ENCODE data around the gene ACP4.
A peak's percentile ranks its signal among the peaks of the same experiment; 100 is the strongest.
"Not testable (repeated sequence)": the region's sequence is repeated elsewhere in the genome, so short reads cannot be mapped to it uniquely, and the experiment has no call there.

ACP4 gene

DNA sequence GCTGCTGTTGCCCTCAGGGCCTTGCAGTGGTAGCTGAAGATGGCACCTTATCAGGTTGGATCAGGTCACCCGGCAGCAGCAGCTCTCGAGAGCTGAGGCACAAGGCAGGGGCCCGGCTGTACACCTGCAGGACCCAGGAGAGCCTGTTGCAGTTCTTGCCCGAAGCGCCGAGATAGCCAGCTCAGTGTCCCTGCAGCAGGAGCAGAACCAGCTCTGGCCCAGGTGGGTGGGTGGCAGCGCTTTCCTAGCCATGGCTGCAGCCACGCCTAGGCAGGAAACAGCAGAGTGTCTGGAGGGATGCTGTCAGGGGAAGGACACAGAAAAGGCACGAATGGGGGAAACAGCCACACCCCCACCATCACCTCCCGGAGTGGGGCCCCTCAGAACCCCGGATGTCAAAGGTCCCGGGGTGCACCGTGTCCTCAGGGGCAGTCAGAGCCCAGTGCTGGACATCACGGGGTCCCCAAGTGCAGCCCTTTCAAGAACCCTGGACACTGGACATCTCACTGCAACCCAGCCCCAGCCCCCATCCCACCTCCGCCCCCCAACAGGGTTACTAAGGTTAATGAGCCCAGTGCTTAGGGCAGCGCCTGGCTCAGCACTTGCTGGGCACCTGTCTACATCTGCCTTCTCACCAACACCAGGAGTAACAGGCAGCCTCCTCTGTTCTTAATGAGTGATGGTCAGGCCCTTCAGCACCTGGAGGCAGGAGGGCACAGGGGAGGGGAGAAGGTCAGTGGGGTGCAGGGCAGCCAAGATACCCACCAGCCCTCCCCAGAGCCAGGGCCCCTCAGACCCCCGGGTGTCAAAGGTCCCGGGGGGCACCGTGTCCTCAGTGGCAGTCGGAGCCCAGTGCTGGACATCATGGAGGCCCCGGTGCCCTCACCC, 8.7 kb downstream of the ACP4 start:
- DNase-seq = no peak

DNA sequence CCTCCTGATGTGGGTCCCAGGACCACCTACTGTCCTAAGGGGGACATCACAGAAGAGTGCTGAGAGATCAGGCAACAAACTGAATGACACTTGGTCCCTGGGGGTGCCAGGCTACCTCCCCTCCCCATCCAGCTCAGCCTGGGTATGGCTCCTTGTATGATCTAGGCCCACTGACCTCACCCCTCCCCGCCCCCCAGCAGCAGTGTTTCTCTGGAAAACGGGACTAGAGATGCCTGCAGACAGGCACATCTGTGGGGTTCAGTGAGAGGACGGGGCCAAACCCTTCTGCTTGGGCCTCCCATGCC, 9.3 kb downstream of the ACP4 start:
- no peak for DNase-seq

DNA sequence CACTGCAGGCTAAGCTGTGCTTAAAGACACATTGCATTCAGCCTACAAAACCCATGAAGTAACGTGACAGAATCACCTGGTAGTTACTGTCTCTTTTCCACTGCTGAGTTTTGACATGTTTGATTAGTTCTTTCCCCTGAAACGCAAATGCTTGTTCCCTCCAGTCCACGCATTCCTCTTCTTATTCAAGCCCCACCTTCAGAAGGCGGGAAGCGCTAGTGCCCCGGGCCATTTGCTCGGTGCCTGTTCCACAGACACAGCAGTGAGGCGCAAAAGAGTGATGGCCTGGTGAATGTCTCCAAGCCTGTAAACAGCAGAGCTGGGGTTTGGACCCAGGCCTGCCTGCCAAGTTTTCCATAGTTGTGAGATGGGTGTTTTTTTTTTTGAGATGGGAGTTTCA, 10.9 kb downstream of the ACP4 start:
- no peak for DNase-seq

DNA sequence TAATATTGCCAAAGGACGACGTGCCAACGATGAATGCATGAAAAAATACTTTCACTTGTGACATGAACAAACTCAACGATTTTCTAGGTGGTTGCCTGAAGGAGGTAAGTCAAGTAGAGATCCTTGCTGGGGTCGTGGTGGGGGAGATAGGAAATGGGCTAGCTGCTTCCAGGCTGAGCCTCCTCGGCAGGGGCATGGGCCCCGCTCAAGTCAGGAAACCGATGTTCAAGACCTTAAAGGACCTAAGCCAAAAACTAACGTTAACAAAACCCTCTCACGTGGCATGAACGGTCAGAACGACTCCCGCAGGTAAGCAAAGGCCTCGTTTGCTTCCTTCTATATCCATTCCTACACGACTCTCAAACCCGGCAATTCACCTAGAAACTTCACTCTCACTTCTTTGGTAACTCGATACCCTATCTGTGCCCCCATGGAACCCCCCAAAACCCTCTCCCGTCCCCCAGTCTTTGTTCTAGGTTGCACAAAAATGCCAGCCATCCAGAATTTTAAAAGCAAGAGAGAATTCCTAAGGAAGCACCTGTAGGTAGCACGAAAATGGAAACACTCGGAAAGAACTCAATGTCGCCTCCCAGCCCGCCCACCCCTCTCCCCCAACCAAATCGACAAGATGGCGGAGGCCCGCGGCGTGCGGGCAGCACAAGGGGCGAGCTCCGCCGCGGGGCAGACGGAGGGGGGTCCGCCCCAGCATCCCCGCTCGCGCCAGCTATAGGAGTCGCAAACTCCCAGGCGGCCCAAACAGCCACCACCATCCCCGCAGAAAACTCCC, 13.6 kb downstream of the ACP4 start:
- DNase-seq = peak; percentile 23

DNA sequence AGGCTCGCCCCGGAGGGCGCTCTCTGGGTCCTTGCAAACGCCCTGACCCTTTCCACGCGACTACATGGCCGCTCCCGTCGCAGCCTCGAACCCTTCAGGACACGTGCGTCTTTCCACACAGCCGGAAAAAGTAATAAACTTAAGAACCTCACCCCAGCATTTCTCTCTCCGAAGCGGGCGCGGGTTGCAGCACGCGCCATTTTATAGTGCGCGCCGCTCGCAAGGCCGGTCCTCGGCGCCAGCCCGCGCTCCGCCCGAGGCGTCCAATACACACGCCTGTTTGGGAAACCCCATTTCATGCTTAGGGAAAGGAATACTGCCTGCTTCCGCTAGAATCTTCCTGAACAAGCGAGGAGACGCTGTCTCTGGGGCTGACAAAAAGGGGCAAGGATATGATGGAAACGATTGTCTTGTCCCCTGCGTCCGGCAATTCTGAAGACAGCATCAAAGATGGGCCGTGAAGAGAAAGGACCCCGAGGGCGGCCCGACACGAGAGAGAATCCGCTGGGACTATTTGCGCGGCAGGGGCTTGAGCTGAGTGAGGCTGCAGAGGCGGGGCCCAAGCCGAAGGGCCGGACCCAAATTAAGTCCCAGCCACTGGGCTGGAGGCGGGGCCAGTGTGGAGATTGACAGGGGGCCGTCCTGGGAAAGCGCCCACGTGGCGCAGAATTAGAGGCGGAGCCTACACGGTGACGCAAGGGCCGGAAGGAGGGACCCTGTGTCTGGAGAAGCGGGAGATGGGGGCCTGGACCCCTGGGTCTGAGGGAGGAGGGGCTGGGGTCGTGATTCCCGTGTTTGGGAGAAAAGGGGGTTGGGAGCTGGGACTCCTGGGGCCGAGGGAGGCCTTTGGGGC, 14.4 kb downstream of the ACP4 start:
- DNase-seq = peak; percentile 96

DNA sequence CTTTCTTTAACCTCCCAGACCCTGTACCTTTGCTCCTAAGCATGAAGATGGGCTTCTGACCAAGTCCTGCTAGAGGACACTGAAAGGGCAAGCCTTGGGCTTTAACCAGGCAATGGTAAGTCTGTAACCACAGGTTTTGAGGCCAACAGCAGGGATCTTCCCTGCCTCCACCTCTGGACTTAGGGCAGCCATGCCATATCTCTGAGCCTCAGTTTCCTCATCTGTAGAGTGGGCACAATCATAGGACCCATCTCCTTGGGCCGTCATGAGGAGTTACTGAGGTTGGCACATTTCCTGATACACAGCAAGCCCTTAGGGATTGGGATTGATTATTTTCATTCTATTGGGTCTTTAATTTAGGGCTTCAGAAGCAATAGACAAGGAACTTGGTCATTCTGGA, 18.6 kb downstream of the ACP4 start:
- no peak for DNase-seq

DNA sequence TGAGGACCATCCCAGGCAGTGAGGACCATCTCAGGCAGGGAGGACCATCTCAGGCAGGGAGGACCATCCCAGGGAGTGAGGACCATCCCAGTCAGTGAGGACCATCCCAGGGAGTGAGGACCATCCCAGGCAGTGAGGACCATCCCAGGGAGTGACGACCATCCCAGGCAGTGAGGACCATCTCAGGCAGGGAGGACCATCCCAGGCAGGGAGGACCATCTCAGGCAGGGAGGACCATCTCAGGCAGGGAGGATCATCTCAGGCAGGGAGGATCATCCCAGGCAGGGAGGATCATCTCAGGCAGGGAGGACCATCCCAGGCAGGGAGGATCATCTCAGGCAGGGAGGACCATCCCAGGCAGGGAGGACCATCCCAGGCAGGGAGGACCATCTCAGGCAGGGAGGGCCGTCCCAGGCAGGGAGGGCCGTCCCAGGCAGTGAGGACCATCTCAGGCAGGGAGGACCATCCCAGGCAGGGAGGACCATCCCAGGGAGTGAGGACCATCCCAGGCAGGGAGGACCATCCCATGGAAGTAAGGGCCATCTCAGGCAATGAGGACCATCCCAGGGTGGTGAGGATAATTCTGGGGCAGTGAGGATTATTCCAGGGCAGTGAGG, 21.5 kb downstream of the ACP4 start:
- DNase-seq = not testable (repeated sequence)

DNA sequence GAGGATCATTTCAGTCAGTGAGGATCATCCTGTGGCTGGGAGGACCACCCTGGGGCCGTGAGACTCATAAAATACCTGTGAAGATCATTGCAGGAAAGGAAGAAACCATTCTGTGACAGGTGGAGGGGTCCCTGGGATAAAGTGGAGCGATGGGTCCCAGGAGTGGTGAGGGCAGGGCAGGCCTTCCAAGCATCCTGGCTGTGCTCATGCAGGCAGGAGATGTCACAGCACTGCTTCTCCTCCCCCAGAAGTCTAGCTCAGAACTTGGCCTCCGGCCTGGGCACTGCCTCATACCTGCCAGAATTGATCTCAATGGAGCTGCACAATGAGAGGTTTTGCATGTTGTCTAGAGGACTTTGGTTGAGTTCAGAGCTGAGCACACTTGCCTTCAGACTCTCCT, 22.3 kb downstream of the ACP4 start:
- no peak for DNase-seq

DNA sequence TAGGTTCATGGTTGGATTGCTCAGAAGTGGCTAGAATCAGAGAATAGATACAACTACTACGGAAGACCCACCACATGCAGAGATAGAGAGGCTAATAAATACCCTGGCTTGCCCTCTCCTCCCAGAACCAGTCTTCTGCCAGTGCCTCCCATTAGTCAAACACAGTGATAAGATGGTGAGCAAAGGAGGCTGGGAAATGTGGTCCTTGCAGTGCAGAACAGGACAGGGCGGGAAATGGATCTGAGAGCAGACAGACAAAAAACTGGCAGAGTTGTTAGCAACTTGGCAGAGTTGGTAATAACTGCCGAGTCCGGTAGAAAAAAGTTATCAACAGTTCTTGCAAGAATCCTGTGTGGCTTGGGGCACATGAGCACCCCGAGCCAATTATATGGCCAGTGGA, 24.7 kb downstream of the ACP4 start:
- no peak for DNase-seq

DNA sequence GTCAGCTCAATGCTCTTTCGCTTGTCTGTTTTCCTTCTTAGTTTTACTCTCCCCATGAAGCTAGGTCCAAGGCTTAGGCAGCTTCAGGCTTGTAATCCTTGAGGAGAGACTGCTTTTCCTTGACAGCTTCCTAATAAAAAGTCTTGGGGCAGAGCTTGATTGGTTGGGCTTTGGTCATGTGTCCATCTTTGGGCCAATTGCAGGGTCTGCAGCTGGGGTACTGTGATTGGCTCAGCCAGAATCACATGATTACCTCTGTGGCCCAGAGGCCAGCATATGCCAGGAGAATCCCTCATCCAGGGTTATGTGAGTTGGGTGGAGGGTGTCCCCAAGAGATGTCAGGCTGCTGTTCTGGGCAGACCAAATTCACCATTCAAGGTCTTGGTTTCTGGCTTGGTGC, 25.2 kb downstream of the ACP4 start:
- no peak for DNase-seq

DNA sequence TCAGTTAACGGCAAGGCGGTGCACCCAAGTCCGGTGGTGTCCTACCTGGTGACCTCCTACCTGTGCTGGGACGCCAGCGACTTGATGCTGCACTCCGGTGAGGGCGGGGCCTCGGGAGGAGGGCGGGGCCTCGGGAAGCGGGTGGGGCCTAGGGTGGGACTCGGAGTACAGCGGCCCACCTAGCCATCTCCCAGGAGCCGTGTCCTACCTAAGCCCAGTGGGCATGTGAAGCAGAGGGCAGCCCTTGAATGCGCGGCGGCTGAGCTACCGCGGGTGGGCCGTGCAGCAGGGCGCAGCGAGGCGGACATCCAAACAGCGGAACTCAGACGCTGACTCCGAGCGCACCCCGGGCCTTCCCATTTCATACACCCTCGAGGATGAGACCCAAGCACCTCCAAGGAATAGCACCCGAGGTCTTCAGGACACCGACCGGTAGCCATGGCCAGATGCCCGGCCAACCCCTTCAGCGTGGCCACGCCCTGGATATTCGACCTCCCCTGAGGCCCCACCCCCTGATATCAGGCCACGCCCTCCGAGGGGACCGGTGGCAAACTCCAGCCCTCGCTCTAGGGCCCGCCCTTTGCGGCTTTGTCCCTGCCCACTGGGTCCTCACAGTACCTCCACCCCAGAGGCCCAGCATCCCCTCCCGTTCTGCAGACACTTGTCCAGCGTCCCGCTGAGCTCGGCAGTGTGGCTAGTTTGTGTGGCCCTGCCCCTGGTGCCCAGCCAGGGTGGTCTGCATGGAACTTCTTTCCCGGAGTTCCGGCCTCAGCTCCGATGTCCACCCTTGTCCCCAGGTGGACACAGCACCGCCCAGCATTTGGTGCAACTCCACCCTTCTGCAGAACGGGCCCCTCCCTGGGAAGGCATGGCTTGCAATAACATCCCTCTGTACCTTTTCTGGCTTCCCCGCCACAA, 28.0 kb downstream of the ACP4 start:
- DNase-seq = no peak

DNA sequence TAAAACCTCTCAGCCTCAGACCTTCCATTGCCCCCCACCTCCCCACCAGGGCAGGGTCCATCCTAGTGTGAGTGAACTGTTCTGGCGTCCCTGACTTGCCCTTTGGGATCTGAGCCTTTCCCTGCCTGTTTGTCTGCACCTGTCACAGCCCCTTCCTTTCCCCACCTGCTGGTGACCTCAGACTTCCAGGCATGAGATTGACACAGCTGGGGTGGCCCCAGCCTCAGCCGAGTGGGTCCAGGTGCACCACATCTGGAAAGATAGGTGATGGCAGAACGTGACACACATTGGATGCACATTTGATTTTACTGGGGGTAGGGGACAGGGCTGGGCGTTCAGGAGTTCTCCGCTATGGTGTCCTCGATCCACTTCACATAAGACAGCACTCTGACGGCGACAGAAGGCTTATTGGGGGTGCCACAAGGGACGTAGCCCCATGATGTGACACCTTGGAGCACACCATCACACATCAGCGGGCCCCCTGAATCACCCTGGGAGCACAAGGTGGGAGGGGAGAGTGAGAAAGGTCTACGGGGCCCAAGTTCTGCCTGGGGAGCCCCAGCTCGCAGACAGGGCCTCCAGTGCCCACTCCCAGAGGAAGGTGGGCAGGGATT, 28.8 kb downstream of the ACP4 start:
- DNase-seq = no peak

DNA sequence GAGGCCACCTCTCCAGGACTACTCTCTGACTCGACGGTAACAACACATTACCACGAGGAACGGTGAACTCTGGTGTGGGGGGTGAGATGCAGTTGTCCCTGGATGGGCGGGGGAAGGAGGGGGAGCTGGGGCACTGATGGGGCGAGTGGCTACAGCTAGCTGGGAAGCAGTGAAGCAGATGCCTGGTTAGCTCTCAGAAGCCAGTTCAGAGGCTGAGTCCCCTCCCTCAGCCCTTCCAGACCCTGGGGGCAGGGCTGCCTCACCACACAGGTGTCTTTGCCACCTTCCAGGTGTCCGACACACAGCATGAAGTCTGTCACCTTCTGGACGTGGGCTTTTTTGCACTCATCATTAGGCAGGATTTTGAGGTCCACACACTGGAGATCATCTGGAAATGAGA, 29.4 kb downstream of the ACP4 start:
- no peak for DNase-seq

DNA sequence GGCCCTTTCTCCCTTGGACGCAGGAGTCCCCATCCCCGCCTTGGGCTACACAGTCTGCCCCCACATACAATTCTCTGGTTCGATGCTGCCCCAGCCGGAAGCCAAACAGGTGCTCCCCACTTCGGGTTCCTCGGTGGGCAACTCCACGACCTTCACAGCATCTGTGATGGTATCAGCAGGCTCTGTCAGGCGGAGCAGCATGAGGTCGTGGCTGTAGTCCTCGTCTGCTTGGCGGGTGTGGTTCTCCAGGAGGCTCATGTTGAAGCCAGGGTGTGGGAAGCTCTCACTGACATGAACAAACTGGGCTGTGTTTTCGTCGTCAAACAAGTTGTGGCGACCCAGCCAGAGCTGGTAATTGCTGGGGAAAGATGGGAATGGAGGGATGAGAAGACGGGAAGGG, 29.9 kb downstream of the ACP4 start:
- DNase-seq = no peak

DNA sequence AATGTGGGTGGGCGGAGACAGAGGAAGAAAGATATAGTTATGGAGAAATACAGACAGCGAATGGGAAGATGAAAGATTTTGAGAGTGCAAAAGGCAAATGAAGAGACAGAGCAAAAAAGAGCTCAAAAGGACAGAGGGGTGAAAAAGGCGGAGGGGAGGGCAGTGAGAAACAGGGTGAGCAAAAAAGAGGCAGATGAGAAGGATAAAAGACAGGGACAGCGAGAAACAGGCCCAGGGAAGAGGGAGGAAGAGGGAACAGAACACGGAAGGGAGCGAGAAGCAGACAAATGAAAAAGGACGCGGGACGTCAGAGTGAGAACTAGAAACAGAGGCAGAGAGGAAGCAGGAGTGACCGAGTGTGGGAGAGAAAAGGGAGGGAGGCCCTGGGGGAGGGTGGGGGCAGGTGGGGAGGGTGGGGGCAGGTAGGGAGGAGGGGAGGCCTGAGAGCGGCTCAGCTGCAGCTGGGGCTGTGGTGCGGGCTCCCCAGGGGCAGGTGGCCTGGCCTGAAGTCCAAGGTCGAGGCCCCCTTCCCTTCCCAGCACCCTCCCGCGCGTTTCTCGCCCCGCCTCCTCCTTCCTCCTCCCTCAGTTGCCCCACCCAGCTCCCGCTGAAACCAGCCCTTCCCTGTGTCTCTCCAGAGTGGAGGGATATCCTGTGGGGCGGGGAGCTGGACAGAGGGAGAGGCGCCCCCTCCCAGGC, 30.5 kb downstream of the ACP4 start:
- no peak for DNase-seq

DNA sequence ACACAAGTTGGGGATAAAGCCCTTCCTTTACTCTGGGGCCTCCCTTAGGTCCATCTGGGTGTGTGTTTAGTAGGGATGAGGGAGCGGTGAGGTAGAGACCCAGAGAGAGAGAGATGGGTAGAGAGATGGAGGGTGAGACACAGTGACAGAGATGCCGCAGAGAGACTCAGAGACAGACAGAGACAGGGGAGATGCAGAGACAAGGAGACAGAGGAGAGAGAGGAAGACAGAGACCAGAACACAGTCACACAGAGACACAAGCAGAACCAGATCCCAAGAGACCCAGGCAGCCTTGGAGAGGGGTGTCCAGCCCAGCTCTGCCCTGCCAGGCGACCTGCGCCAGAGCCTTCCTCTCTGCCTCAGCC, 31.0 kb downstream of the ACP4 start:
- DNase-seq = no peak

DNA sequence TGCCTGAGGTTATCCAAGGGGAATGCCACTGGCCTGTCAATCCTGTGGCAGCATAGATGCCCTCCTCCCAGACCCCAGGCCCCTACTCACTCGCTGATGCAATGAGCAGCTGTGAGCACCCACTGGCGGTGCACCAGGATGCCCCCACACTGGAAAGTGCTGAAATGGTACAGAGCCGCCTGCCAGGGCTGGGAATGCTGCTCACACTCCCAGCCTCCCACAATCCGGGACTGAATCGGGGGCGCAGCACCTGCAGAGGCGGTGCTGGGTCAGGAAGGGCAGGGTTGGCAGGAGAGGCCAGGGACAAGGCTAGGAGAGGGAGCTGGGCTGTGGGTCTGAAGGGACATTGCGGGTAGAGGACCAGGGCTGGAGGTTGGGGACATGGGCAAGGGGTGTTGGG, 31.4 kb downstream of the ACP4 start:
- DNase-seq = no peak

DNA sequence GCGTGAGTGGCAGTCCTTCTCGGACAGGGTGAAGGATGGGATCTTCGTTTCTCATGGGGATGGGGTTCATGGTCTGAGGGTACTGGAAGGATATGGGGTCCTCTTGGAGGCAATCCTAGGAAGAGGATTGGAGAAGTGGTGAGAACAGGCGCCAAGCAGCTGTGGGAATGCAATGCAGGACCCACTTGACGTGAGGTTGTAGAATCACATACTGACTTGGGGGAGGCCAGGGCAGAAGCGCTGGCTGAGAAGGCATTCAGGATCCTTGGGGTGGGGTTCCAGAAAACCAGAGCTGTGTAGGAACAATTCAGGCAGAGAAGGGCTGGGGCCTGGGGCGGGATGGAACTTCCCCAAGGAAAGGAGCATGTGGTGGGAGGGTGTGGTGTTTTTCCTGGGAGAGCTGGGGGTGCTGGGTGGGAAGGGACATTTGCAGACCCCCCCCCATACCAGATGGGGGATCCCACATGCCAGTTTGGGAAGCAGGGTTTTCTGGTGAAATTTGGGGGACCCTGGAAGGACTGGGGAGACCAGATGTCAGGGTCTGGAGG, 32.5 kb downstream of the ACP4 start:
- DNase-seq = no peak

DNA sequence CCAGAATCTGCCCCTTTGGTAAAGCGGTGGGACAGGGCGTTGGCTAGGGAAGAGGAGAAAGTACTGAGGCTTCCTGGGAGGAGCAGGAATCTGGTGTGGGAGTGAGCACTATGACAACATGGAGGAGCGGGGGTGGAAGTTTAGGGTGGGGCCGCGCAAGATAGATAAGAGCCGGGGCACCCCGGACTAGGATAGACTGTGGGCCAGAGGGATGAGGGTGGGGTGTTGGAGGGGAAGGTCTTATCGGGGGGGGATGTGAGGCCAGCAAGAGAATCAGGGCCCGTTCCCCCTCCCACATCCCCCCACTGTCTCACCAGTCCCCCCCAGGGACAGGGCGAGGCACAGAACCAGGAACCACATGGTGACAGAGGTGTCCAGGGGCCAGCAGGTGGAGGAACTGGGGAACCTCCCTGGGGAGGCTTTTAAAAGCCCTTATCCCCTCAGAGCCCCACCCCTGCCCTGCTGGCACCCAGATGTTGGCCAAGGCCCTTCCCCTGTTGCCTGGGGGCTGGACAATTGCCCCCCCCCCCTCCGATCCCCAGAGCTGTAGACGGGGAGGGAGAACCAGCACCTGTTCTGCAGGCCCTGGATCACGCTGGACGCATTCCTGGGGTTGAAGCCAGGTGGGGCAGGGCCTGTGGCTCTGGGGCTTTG, 33.3 kb downstream of the ACP4 start, which contains the start of gene KLK1:
Gene KLK1 (minus strand): TSS at position 399 of the 654 bp plus-strand sequence. CDS start 39 bp downstream, at position 360.
- no peak for DNase-seq
